Upper lobe of right lung (tissue), 1 donor: ENCODE results near the gene PVRIG. TPM values are rescaled to one million over a fixed set of nuclear protein-coding genes. Genes with fewer than 3 reads are reported as not detected.
"Not testable (repeated sequence)": the region's sequence is repeated elsewhere in the genome, so short reads cannot be mapped to it uniquely, and the experiment has no call there.

Experiments used
- ATAC-seq: fragments of 200-7000 bp; cut with Tn5 transposase; one replicate; pipeline ENCODE4 v1.9.1; 2020; ENCODE audit warnings: mild to moderate bottlenecking, moderate library complexity
- DNase-seq: peaks from one replicate; pipeline ENCODE4 v3.0.0-alpha.2; 2020
- H3K27ac ChIP-seq: fragments of 200-600 bp; one replicate; pipeline ENCODE4 v1.8.0; 2022
- H3K27me3 ChIP-seq: fragments of 200-600 bp; one replicate; pipeline ENCODE4 v1.8.0; 2022; ENCODE audit warnings: mild to moderate bottlenecking
- H3K36me3 ChIP-seq: fragments of 200-600 bp; one replicate; pipeline ENCODE4 v1.8.0; 2022
- H3K4me1 ChIP-seq: fragments of 200-600 bp; one replicate; pipeline ENCODE4 v1.8.0; 2022
- H3K4me3 ChIP-seq: fragments of 200-600 bp; one replicate; pipeline ENCODE4 v1.8.0; 2022; ENCODE audit warnings: mild to moderate bottlenecking
- H3K9me3 ChIP-seq: fragments of 200-600 bp; one replicate; pipeline ENCODE4 v1.8.0; 2022
- CTCF ChIP-seq: fragments of 200-600 bp; IDR thresholded peaks from one replicate; pipeline ENCODE4 v1.8.0; 2022; ENCODE audit warnings: antibody characterized with exemption
- intact Hi-C: fragments of 100-400 bp; cut with DNase I; formaldehyde crosslinking; loops from one replicate; pipeline ENCODE4 v1.11.0; 2022
- total RNA-seq: library from RNA; stranded (reverse); fragmentation: NEBNext Ultra II Directional; extraction: Animal tissue kit (Norgen Biotek cat#: 25700); gene quantifications from one replicate; pipeline ENCODE4 v1.2.1, GENCODE V29; 2021
- donor health status: DM: no; HTN: yes; CAD: no; lungs with severe emphysema.

The PVRIG gene
- total RNA-seq, 1 donor from 2014 or later, result 1.4 TPM

- no peak for TF ChIP-seq CTCF
- Histone ChIP-seq H3K4me1 (no peaks in the 10 kb centered on the region), H3K27me3 (no peaks in the 10 kb centered on the region), H3K27ac (no peak overlapping the region), H3K9me3 (no peaks in the 10 kb centered on the region), H3K4me3 (no peak overlapping the region), H3K36me3 (no peaks in the 10 kb centered on the region)
- DNase-seq (peak; percentile 20), ATAC-seq (no peak)
- intact Hi-C loops, result loop anchor here (10.0 kb wide), 1 partner anchor 81 kb away; no protein-coding TSS in a partner anchor
Measured at GRCh38 chr7:100215895-100216294, 3.9 kb upstream of the PVRIG start.

- intact Hi-C loops, result loop anchor here (10.0 kb wide), 1 partner anchor 83 kb away; no protein-coding TSS in a partner anchor
- H3K36me3 ChIP-seq, H3K4me3 ChIP-seq, ATAC-seq, H3K27ac ChIP-seq, H3K4me1 ChIP-seq, H3K9me3 ChIP-seq, H3K27me3 ChIP-seq: not testable (repeated sequence)
- DNase-seq, result peak; percentile 90
- TF ChIP-seq CTCF, result peak; percentile 60
Measured at GRCh38 chr7:100217934-100218333, 1.8 kb upstream of the PVRIG start.

- H3K27ac ChIP-seq, result peak overlapping the region; percentile 24
- intact Hi-C loops, result loop anchor here (10.0 kb wide), 1 partner anchor 85 kb away; no protein-coding TSS in a partner anchor
Measured at GRCh38 chr7:100219271-100219737, 445 bp upstream of the PVRIG start.

GRCh38 chr7:100220586-100221230 lies 959 bp downstream of the PVRIG start:
- intact Hi-C loops, result no loop called here
- ATAC-seq, result no peak
- no peaks in the 10 kb centered on the region for H3K4me1 ChIP-seq
- no peaks in the 10 kb centered on the region for H3K9me3 ChIP-seq
- H3K36me3 ChIP-seq, result no peaks in the 10 kb centered on the region
- H3K27me3 ChIP-seq, result no peaks in the 10 kb centered on the region
- no peak for DNase-seq
- H3K4me3 ChIP-seq, result peak overlapping the region; percentile 34
- peak overlapping the region; percentile 55 for H3K27ac ChIP-seq
- no peak for TF ChIP-seq CTCF

More at GRCh38 chr7:100219271-100219737, 445 bp upstream of the PVRIG start:
- Histone ChIP-seq H3K4me1 (no peaks in the 10 kb centered on the region), H3K36me3 (no peaks in the 10 kb centered on the region), H3K9me3 (no peaks in the 10 kb centered on the region), H3K4me3 (no peak overlapping the region), H3K27me3 (no peaks in the 10 kb centered on the region)
- ATAC-seq (no peak), DNase-seq (no peak)
- no peak for TF ChIP-seq CTCF

- ATAC-seq (peak; percentile 18), DNase-seq (no peak)
- peak overlapping the region; percentile 55 for H3K27ac ChIP-seq
- H3K4me1 ChIP-seq, result no peaks in the 10 kb centered on the region
- no peak for TF ChIP-seq CTCF
- no peaks in the 10 kb centered on the region for H3K36me3 ChIP-seq
- intact Hi-C loops, result no loop called here
- H3K27me3 ChIP-seq, result no peaks in the 10 kb centered on the region
- peak overlapping the region; percentile 34 for H3K4me3 ChIP-seq
- no peaks in the 10 kb centered on the region for H3K9me3 ChIP-seq
Measured at GRCh38 chr7:100221231-100221718, 1.5 kb downstream of the PVRIG start.
